Calu3 (cell line): ENCODE data around the gene CDK5RAP2. TPM values are rescaled to one million over a fixed set of nuclear protein-coding genes. Genes with fewer than 3 reads are reported as not detected.

Experiments
- BruUV-seq: library from RNA; stranded (reverse); fragments of 400-500 nt; replicated peaks from 2 replicates; lab custom pipeline; 2021; lab: Mats Ljungman, UMichigan
- CTCF ChIA-PET: fragments of 300-600 bp; sonication (Branson Sonifier 250); formaldehyde crosslinking; loops from one replicate; lab custom pipeline; 2022; ENCODE audit warnings: antibody characterized with exemption; lab: Charles Lee
- DNase-seq: peaks from one replicate; pipeline ENCODE4 v3.0.0; 2022
- H3K27ac Mint-ChIP-seq: one replicate; pipeline ENCODE4 v1.8.0; 2022; ENCODE audit warnings: mixed read lengths; ENCODE audit not compliant: unreplicated experiment
- H3K27me3 Mint-ChIP-seq: one replicate; pipeline ENCODE4 v1.8.0; 2022; ENCODE audit warnings: mixed read lengths; ENCODE audit not compliant: unreplicated experiment
- H3K36me3 Mint-ChIP-seq: one replicate; pipeline ENCODE4 v1.8.0; 2022; ENCODE audit warnings: mild to moderate bottlenecking, moderate library complexity, mixed read lengths; ENCODE audit not compliant: insufficient read depth, unreplicated experiment
- H3K4me1 Mint-ChIP-seq: one replicate; pipeline ENCODE4 v1.8.0; 2022; ENCODE audit warnings: mild to moderate bottlenecking, low read depth, mixed read lengths; ENCODE audit not compliant: unreplicated experiment
- H3K4me3 Mint-ChIP-seq: one replicate; pipeline ENCODE4 v1.8.0; 2022; ENCODE audit warnings: mild to moderate bottlenecking, low read depth, moderate library complexity, mixed read lengths; ENCODE audit not compliant: unreplicated experiment
- H3K9me3 Mint-ChIP-seq: one replicate; pipeline ENCODE4 v1.8.0; 2022; ENCODE audit warnings: low read depth, mixed read lengths; ENCODE audit not compliant: unreplicated experiment
- intact Hi-C: fragments of 100-400 bp; cut with micrococcal nuclease; formaldehyde crosslinking; loops from one replicate; pipeline ENCODE4 v1.10.0; 2022; ENCODE audit not compliant: unreplicated experiment
- total RNA-seq: library from RNA; stranded (reverse); gene quantifications from 2 replicates; pipeline ENCODE4 v1.2.3, GENCODE V29; 2022
- TF ChIP-seq, protein P1 (sequence below): fragments of 200-600 bp; IDR thresholded peaks from one replicate; pipeline ENCODE4 v1.8.0; 2022; ENCODE audit warnings: antibody characterized with exemption; ENCODE audit not compliant: unreplicated experiment

Gene CDK5RAP2
- total RNA-seq, 1 experiment from 2014 or later: 40.7 TPM

DNA sequence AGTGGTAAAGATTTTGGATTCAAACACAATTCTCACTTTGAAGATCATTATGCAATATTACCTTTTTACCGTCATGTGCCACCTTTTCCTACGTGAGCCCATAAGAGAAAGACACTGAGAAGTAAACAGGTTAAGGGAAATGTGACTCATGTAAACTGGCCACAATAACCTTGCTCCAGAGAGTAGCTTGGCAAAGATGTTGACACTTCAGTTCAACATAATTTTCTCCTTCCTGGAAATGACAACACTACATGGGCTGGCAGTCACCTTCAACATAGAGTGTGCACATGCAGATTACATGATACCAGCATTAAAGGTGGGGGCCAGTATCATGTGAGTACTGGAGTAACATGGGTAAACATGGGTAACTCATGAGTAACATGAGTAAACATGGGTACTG is 141.9 kb downstream of the CDK5RAP2 start:
- DNase-seq: no peak
- intact Hi-C loops: no loop called here
- Mint-ChIP-seq H3K36me3 (peaks cover 9% of the 10 kb centered on the region), H3K27ac (no peak overlapping the region), H3K9me3 (no peaks in the 10 kb centered on the region), H3K4me3 (no peak overlapping the region), H3K4me1 (no peaks in the 10 kb centered on the region), H3K27me3 (no peaks in the 10 kb centered on the region)
- no TSS peak for BruUV-seq
- TF ChIP-seq, protein P1, sequence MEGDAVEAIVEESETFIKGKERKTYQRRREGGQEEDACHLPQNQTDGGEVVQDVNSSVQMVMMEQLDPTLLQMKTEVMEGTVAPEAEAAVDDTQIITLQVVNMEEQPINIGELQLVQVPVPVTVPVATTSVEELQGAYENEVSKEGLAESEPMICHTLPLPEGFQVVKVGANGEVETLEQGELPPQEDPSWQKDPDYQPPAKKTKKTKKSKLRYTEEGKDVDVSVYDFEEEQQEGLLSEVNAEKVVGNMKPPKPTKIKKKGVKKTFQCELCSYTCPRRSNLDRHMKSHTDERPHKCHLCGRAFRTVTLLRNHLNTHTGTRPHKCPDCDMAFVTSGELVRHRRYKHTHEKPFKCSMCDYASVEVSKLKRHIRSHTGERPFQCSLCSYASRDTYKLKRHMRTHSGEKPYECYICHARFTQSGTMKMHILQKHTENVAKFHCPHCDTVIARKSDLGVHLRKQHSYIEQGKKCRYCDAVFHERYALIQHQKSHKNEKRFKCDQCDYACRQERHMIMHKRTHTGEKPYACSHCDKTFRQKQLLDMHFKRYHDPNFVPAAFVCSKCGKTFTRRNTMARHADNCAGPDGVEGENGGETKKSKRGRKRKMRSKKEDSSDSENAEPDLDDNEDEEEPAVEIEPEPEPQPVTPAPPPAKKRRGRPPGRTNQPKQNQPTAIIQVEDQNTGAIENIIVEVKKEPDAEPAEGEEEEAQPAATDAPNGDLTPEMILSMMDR: no peak
- CTCF ChIA-PET: no interaction called here

DNA sequence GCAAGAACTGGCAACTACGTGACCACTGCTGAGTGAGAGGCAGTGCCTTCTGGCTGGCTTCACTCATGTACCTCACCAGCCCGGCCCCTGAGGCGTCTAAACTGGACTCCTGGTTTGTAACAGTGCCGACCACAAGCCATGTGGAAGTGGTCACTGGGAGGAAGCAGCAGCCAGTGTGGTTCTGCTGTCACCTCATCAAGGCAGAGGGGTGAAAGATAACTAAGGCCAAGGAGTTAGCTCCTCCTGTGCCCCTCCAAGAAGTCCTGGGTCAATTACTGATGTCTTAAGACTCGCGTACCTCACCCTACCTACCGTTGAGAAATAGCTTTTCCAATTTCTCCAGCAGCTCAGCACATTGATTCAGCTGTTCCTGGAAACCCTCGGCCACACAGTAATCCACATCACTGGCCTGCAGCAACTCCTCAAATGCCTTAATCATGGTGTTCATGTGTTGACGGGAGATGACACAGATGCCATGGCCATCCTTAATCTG is 142.9 kb downstream of the CDK5RAP2 start:
- BruUV-seq: no TSS peak
- intact Hi-C loops: no loop called here
- TF ChIP-seq, protein P1: no peak
- no peak overlapping the region for H3K4me3 Mint-ChIP-seq
- DNase-seq: no peak
- H3K27ac Mint-ChIP-seq: no peak overlapping the region
- CTCF ChIA-PET: no interaction called here
- no peaks in the 10 kb centered on the region for H3K9me3 Mint-ChIP-seq
- peaks cover 9% of the 10 kb centered on the region for H3K36me3 Mint-ChIP-seq
- H3K4me1 Mint-ChIP-seq: no peaks in the 10 kb centered on the region
- H3K27me3 Mint-ChIP-seq: no peaks in the 10 kb centered on the region

DNA sequence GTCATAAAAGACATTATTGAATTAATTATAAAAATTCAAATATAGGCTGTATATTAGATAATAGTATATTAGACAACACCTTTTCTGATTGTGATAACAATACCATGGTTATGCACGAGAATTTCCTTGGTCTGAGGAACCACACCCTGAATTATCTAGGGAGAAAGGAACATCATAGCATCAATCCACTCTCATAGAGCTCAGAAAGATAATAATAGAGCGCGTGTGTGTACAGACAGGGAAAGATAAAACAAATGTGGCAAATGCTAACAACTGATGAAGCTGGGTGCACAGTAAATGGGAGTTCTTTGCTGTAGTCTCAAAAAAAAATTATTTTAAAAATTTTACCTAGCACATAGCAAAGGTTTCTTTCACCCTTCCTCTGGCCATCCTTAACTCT is 143.5 kb downstream of the CDK5RAP2 start:
- Mint-ChIP-seq H3K27me3 (no peaks in the 10 kb centered on the region), H3K36me3 (peaks cover 9% of the 10 kb centered on the region), H3K9me3 (no peaks in the 10 kb centered on the region), H3K27ac (no peak overlapping the region), H3K4me1 (no peaks in the 10 kb centered on the region), H3K4me3 (no peak overlapping the region)
- BruUV-seq: no TSS peak
- TF ChIP-seq, protein P1: no peak
- no peak for DNase-seq
- CTCF ChIA-PET: no interaction called here
- intact Hi-C loops: no loop called here

DNA sequence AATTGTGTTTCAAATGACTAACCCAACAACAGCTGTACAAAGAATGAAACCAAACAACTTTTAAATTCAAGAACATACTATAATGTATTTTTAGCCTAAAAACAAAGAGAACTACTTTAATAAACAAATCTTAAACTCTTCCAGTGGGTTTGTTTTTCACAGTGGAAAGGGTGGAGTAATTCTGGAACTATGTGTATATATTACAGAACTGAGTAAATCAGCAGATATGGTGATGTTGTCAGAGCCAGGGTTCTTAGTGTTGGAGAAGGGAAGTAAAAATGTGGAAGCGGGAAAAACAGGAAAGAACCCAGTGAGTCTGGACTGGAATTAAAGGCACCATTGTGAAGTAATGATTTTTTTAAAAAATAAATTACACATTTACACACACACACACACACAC is 144.9 kb downstream of the CDK5RAP2 start:
- H3K9me3 Mint-ChIP-seq: no peaks in the 10 kb centered on the region
- H3K36me3 Mint-ChIP-seq: peaks cover 9% of the 10 kb centered on the region
- BruUV-seq: no TSS peak
- no peaks in the 10 kb centered on the region for H3K4me1 Mint-ChIP-seq
- H3K4me3 Mint-ChIP-seq: no peak overlapping the region
- TF ChIP-seq, protein P1: no peak
- no peak for DNase-seq
- intact Hi-C loops: no loop called here
- CTCF ChIA-PET: no interaction called here
- no peak overlapping the region for H3K27ac Mint-ChIP-seq
- no peaks in the 10 kb centered on the region for H3K27me3 Mint-ChIP-seq
